GM18502 (cell line): ENCODE measurements around the gene CD59.
A peak's percentile ranks its signal among the peaks of the same experiment; 100 is the strongest.

Experiments used
- ATAC-seq: cut with Tn5 transposase; IDR thresholded peaks from one replicate; pipeline ENCODE4 v1.9.1; 2021; ENCODE audit warnings: mild to moderate bottlenecking; ENCODE audit not compliant: unreplicated experiment, poor library complexity

The CD59 gene, protein sequence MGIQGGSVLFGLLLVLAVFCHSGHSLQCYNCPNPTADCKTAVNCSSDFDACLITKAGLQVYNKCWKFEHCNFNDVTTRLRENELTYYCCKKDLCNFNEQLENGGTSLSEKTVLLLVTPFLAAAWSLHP

DNA sequence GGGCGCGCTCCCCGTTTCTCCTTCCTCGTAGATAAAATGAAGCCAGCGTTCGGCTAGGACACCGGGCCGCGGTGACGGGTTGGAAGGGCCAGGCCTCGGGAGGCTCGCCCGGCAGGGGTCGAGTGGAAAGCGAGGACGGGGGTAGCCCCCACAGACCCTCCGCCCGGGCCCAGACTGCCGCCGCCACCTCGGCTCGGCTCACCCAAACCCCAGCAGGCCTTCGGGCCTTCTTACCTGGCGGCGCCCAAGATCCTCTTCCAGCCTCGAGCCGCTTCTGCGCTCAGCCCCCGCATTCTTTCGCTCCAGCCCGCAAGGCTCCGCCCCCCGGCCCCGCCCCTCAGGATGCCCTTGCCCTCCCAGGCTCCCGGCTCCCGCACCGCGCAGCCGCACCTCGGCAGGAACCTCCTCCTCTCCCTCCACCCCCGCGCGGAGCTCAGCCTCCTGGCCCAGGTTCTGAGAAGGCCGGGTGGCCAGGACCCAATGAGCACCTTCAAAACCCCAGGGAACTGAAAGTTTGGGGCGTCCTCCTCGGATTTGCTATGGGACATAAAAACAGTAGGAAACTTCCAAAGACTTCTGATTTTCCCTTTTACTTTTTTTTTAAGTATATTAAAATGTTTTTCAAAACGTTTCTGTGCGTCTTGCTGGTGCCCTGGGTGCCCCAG is at the start of gene CD59:
Gene CD59 (minus strand): TSS at position 276 of the 665 bp plus-strand sequence. CDS start 13,978 bp downstream, outside the sequence.
- peak; percentile 74 for ATAC-seq

DNA sequence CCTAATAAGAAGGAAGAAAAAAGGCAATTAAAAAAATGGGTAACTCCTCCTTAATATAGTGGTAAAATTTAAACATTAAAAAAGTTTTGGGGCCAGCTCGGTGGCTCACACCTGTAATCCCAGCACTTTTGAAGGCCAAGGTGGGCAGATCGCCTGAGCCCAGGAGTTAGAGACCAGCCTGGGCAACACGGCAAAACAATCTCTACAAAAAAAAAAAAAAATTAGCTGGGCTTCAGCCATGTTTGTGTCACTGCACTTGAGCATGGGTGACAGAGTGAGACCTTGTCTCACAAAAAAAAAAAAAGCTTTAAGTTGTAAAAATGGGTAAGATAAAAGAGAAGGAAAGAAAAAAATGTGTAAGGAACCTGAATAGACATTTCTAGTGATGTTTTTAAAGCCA is 49.4 kb upstream of the CD59 start:
- no peak for ATAC-seq

DNA sequence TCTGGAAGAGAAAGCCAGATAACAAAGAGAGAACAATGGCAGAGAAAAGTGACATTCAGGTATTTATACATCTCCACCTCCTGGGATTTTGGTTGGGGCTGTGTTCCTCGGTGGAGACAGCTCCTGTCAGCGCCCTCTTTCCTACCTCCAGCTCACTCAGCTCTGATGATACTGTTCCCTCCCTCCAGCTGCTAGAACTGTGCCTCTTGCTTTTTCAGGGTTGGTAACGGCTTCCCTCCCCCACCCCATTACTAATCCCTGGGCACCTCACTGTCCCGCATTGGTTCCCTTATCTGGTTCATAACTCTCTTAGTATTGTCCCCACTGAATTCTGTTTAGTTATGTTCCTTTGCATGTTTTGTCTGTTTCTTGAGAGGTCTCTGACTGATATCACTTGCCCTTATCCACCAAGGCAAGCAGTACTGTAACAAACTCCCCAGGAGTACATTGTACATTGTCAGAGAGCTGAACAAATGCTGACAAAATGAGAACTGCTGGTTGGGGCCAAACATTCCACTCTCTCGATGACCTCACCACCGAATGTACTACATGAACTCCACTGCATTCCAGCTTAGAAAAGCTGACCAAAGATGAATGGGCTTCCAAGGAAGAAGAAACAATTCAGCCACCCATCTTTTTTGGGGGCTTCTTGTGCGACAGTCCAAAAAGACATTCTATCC is 43.8 kb upstream of the CD59 start:
- no peak for ATAC-seq

DNA sequence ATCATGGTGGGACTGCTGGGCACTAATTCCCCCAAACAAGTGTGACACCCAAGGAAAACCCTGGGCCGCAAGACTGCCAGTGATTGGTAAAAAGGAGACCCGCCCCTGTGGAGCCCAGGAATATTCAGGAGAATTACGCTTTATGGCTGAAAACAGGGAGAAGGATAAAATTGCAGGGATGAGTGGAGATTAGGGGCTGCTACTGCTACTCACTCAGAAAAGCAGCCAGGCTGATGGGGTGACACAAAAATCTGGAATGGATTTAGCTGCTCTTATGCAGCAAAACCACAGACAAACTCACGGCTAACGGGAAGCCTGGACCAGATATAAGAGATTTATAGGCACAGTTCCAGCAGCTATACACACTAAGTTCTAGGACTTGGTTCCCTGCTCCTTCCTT is 42.5 kb upstream of the CD59 start:
- no peak for ATAC-seq

DNA sequence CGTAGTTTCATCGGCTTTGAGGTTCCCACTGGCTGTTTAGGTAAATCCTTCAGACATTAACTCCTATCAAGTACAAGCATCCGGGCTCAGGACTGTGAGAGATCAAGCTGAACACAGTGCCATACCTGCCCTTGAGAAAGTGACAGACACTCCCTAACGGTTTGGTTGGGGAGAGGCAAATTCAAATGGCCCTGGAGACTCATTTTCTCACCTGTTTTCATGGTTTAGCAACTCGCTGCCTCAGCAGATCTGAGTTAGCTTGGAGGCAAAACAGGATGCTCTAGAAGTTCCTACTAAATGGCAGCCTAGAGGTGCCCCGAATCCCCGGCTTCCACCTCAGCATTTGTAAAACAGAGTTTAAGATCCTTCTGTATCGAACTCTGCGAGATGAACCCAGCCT is 41.7 kb upstream of the CD59 start:
- ATAC-seq: no peak

DNA sequence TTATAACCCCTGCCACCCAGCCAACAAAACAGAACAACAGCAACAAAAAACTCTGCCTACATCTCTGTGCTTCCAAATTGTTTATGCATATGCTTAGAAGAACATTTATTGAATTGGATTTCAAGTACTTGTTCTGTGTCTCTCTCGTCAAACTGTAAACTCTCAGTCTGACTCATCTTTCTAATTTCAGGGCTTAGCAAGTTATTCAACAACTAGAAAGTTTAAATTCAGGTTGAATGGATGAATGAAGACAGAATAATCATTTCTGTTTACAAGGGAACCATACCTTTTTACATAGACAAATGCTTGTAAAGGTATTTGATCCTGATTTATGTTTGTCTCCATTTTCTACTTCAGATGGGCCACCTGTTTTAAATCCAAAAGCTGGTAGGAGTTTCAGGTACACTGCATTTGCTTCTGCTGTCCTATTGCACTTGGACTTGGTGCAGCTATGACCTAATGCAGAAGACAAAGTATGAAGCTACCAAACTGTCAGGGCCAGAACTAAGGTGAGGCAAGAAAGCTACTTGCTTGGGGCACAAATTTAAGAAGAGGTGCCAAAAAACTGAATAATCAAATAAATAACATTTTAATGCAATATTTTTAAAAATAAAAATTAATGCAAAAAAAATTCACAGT is 39.7 kb upstream of the CD59 start:
- peak; percentile 30 for ATAC-seq

GRCh38 chr11:33775467-33775807 is 39.2 kb upstream of the CD59 start:
- ATAC-seq: no peak

DNA sequence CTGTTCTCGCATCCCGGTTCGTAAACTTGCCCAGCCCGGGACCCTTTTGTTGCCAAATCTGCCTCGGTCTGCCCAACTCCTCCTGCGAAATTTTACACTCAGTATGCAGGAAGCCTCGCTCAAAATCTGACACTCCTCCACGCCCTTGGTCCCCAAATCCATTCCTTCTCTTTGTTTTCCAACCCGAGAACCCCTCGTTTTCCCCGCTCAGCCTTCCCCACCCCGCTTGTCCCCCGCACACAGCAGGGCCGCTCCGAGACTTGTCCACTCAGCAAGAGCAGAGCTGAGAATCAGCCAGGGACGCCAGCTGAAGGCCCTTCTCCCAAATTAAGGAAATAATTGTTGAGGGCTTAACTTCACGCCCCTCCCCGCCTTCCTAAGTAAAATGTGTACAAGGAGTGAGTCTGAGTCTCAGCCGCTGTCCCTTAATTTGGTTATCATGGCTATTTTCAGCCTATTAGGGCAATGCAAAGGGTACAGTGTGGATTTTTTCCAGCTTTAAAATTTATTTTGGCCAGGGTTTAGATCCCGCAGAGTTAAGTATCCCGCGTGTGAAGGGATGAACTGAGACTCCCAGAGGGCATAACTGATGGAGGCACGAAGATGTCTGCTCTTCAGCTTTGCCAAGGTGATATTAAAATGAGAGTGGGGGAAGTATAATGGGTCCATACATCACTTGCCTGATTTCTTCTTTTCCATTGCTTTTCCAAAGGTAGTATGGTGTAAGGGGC is 38.7 kb upstream of the CD59 start:
- ATAC-seq: no peak

- ATAC-seq: peak; percentile 75
Observed at GRCh38 chr11:33773987-33774735, 37.9 kb upstream of the CD59 start, which contains the start of gene FBXO3. TSS of gene FBXO3 (minus strand) at chr11:33774520. CDS start at chr11:33774497, 23 bp downstream.

GRCh38 chr11:33773404-33773986 is 37.3 kb upstream of the CD59 start:
- ATAC-seq: peak; percentile 30

- ATAC-seq: no peak
Observed at GRCh38 chr11:33772870-33773269, 36.6 kb upstream of the CD59 start.

DNA sequence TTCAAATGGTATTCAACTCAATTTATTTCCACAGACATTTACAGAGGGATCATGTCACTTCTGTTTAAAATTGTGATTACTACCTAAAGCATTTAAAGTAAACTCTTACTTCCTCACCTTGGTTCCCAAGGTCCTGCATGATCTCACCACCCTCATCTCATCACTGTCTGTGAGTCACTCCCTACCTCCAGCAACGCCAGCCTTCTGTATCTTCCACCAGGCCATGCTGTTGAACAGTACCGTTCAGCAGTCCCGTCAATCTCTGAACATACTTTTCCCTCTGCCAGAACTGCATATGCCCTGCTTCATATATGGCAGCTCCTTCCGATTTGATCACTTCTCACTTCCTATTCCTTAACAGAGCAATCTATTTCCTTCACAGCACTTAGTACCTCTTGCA is 36.1 kb upstream of the CD59 start:
- ATAC-seq: no peak

DNA sequence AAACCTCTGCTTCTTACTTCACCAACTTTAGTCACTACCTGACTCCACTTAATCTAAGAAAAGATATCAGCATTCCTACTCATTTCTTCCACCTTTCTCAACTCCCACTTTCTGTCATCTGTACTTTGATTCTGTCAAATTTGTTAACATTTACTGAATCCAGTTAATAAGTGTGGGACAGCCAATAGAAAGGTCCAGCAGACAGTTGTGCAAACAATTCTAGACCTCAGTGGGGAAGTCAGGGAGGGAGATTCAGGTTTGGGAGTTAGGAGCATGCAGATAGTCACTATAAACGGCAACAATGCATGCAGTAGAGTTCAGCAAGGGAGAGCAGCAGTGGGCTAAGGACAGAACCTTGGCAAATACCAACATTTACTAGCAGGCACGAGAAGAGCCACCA is 34.0 kb upstream of the CD59 start:
- ATAC-seq: no peak

GRCh38 chr11:33769542-33769941 is 33.3 kb upstream of the CD59 start:
- ATAC-seq: no peak

DNA sequence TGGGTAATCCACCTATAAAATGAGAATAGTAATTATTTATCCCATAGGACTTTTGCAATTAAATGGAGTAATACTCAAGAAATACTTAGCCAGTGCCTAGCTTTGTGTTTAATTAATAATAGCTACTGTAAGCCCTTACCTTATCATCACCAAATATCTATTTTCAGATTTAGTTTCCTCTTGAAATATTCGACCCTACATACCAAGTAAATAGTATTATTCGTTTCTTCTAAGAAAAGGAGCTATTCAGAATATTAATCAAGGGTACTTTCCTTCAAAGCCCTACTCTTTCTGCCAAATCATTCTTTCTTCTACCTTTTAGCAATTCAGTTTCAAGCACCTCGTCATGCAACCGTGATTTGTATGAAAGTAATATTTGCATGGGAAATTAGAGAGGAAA is 31.4 kb upstream of the CD59 start:
- no peak for ATAC-seq

DNA sequence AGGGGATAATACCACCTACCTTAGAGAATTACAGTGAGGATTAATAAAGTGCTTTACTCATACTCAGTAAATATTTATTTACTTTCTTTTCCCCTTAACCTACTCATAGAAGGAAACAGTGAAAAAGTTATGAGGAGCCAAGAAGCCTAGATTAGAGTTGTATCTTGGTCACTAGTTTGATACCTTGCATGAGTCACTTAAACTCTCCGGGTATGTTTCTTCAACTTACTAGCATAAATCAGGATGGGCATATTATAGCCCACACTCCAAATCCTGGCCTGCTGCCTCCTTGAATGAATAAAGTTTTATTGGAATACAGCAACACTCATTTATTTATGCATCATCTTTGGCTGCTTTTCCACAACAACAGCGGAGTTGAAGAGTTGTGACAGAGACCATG is 29.9 kb upstream of the CD59 start:
- ATAC-seq: no peak

DNA sequence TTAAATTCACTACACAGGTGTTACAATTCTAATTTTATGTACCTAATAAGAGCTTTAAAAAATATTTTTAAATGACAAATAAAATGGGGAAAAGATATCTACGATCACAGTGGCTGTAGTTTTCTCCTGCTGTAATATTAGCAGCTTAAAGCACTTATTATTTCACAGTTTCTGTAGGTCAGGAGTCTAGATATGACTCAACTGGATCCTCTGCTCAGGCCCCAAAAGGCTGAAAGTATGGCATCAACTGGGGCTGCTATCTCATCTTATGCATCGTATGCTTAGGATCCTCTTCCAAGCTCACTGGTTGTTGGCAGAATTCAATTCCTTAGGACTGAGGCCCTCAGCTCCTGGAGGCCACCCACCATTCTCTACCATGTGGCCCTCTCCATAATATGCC is 25.2 kb upstream of the CD59 start:
- peak; percentile 89 for ATAC-seq

DNA sequence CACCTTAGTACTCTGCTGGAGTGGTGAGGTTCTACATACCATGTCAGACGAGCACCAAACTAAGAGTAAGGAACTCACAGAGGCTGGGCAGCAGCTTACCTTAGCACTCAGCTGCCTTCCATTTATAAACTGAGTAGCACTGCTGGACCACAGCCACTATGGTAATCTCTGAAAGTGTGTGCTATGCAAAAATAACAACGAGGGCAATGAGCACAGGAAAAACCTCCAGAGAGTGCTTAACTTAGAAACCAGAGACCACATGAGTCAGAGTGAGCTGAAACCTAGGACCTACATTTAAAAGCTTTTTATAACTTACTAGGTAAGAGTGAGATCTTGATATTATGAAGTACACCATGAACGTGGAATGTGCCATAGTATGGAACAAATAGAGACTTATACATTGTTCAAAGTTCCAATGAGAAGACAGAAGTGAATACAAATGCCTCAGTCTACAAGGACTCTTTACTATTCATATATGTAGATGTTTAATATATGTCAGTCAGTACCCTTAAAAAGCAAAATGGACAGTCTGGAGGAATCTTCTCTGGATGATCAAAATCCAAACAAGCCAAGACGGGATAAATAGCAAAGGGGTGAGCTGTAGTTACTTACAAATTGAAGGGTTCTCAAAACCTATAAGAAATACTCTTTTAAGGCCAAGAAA is 17.2 kb upstream of the CD59 start:
- ATAC-seq: peak; percentile 99

GRCh38 chr11:33751878-33752277 is 15.7 kb upstream of the CD59 start:
- no peak for ATAC-seq
